ENCODE measurements around the gene UGT1A3.

The UGT1A3 gene

DNA sequence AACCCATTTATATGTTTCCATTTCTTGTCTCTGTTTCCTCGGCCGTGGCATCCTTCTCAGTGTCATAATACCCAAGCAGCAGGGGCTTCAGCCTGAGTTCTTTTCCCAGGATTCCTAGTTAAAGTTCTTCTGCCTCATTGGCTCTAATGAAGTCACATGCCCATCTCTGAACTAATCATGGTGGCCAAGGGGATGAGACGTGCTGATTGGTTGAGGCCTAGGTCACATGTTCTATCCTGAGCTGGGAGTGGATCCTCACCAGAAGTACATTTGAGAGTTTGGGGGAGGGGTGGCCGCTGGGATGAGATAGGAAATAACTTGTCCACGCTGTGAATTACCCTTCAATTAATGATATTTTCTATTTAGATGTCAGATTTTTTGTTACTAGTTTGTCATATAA, 19.9 kb upstream of the UGT1A3 start:
- Histone ChIP-seq H3K4me1 (no peaks in the 10 kb centered on the region), H3K36me3 (no peaks in the 10 kb centered on the region), H3K9me3 (no peaks in the 10 kb centered on the region), H3K27ac (no peak overlapping the region), H3K4me3 (no peak overlapping the region), H3K27me3 (peaks cover 0 to 6% of the 10 kb centered on the region in 2 donors)
- TF ChIP-seq, protein P1, sequence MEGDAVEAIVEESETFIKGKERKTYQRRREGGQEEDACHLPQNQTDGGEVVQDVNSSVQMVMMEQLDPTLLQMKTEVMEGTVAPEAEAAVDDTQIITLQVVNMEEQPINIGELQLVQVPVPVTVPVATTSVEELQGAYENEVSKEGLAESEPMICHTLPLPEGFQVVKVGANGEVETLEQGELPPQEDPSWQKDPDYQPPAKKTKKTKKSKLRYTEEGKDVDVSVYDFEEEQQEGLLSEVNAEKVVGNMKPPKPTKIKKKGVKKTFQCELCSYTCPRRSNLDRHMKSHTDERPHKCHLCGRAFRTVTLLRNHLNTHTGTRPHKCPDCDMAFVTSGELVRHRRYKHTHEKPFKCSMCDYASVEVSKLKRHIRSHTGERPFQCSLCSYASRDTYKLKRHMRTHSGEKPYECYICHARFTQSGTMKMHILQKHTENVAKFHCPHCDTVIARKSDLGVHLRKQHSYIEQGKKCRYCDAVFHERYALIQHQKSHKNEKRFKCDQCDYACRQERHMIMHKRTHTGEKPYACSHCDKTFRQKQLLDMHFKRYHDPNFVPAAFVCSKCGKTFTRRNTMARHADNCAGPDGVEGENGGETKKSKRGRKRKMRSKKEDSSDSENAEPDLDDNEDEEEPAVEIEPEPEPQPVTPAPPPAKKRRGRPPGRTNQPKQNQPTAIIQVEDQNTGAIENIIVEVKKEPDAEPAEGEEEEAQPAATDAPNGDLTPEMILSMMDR (IDR thresholded peaks at IDR 0.05): no peak
- intact Hi-C loops (cut with DNase I; ENCODE audit: low total_unique reads): loop anchor here (10.0 kb wide), 1 partner anchor 264 kb away; no protein-coding TSS in a partner anchor
- DNase-seq: no peak

DNA sequence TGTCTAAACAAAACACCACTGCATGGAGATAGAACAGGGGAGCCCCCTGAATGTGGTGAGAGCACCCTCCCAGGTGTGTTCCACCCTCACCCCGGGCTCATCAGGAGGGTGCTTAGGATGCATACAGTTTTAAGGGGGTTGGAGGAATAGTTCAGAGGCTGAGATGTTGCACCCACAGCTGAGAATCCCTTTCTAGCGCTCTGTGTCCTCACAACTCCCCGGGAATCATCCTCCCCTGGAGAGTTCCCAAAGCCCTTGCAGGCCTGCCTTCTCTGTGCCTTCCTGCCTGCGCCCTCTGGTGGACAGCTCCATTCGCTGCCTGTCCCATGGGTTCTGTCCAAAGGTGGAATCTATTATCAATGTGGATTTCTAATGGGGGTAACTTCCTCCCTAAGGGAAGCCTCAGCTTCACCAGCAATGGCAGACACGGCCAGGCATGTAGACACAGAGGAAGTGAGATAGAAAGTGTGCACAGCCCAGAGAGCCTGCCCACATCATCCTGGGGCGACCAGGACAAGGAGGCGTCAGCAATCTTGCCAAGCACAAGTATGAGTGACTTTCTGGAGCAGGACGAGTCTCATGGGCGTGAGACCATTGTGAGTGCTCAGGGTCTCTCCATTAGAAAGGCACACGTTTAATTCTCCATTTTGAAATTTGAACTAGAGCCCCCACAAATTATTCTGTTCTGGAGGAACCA, 17.4 kb upstream of the UGT1A3 start:
- peak; percentile 70 to 75 for DNase-seq
- Histone ChIP-seq H3K36me3 (no peaks in the 10 kb centered on the region), H3K27me3 (peaks cover 0 to 6% of the 10 kb centered on the region in 2 donors), H3K9me3 (no peaks in the 10 kb centered on the region), H3K4me3 (no peak overlapping the region), H3K27ac (no peak overlapping the region), H3K4me1 (no peaks in the 10 kb centered on the region)
- intact Hi-C loops (cut with DNase I; ENCODE audit: low total_unique reads): no loop called here
- TF ChIP-seq, protein P1 (IDR thresholded peaks at IDR 0.05): peak; percentile 62 to 68

DNA sequence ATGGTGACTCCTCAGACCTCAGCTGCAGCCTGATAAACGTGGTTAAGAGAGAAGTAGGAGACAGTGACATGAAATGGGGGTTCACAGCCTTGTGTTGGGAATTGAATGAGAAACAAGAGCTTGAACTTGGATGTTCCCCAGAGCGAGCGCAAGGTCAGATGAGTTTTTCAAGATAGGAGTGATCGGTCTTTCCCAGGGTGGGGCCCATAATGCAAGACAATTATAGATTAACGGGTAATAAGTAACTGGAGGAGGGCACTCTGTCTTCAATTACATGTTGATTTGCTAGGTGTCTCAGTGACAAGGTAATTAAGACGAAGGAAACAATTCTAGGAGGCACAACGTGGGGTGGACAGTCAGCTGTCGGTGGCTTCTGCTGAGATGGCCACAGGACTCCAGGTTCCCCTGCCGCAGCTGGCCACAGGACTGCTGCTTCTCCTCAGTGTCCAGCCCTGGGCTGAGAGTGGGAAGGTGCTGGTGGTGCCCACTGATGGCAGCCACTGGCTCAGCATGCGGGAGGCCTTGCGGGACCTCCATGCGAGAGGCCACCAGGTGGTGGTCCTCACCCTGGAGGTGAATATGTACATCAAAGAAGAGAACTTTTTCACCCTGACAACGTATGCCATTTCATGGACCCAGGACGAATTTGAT, 16.1 kb upstream of the UGT1A3 start, which contains the start of gene UGT1A5:
UGT1A5 (plus strand) TSS at position 297 of the 651 bp plus-strand sequence; CDS start at position 382, 85 bp downstream.
- Histone ChIP-seq H3K27ac (no peak within 1 kb of the TSS), H3K4me1 (no peaks in the 10 kb centered on the region), H3K27me3 (peaks cover 0 to 11% of the 10 kb centered on the region in 2 donors), H3K9me3 (no peaks in the 10 kb centered on the region), H3K4me3 (no peak within 1 kb of the TSS), H3K36me3 (no peaks in the 10 kb centered on the region)
- DNase-seq: no peak
- intact Hi-C loops (cut with DNase I; ENCODE audit: low total_unique reads): no loop called here
- TF ChIP-seq, protein P1 (IDR thresholded peaks at IDR 0.05): no peak

DNA sequence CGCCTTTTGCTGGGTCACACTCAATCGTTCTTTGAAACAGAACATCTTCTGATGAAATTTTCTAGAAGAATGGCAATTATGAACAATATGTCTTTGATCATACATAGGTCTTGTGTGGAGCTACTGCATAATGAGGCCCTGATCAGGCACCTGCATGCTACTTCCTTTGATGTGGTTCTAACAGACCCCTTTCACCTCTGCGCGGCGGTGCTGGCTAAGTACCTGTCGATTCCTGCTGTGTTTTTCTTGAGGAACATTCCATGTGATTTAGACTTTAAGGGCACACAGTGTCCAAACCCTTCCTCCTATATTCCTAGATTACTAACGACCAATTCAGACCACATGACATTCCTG, 15.6 kb upstream of the UGT1A3 start:
- TF ChIP-seq, protein P1 (IDR thresholded peaks at IDR 0.05): no peak
- intact Hi-C loops (cut with DNase I; ENCODE audit: low total_unique reads): no loop called here
- H3K27ac ChIP-seq: no peak overlapping the region
- no peak for DNase-seq
- no peaks in the 10 kb centered on the region for H3K36me3 ChIP-seq
- H3K9me3 ChIP-seq: no peaks in the 10 kb centered on the region
- H3K27me3 ChIP-seq: peaks cover 0 to 11% of the 10 kb centered on the region in 2 donors
- no peaks in the 10 kb centered on the region for H3K4me1 ChIP-seq
- H3K4me3 ChIP-seq: no peak overlapping the region

DNA sequence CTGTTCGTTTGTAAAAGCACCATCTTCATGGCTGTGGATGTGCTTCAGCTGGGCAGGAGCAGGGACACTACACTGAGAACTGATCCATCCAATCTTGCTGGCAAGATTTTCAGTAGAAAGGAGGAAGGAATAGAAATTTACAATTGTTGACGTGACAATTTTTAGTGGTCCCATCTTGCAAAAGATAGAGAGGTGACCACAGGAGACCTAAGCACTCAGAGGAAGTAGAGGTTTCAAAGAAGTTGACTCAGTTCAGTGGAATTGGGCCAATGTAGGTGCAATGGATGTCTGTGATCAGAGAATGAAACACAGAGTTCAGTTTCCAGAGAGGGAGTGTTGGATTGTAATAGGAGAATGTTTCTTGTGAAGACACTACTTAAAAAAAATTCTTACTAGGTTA, 14.7 kb upstream of the UGT1A3 start:
- H3K36me3 ChIP-seq: no peaks in the 10 kb centered on the region
- H3K4me3 ChIP-seq: no peak overlapping the region
- H3K27ac ChIP-seq: no peak overlapping the region
- DNase-seq: no peak
- no peaks in the 10 kb centered on the region for H3K9me3 ChIP-seq
- peaks cover 0 to 11% of the 10 kb centered on the region in 2 donors for H3K27me3 ChIP-seq
- TF ChIP-seq, protein P1 (IDR thresholded peaks at IDR 0.05): no peak
- intact Hi-C loops (cut with DNase I; ENCODE audit: low total_unique reads): no loop called here
- no peaks in the 10 kb centered on the region for H3K4me1 ChIP-seq
